ENCODE results near the gene IL17RC. TPM values are rescaled to one million over a fixed set of nuclear protein-coding genes. Genes with fewer than 3 reads are reported as not detected.
A peak's percentile ranks its signal among the peaks of the same experiment; 100 is the strongest.

The IL17RC gene
- total and polyA plus RNA-seq, 2 donors (not counting 1 experiment from before 2014, with no cell fraction given), result 17.1 to 17.5 TPM

DNA sequence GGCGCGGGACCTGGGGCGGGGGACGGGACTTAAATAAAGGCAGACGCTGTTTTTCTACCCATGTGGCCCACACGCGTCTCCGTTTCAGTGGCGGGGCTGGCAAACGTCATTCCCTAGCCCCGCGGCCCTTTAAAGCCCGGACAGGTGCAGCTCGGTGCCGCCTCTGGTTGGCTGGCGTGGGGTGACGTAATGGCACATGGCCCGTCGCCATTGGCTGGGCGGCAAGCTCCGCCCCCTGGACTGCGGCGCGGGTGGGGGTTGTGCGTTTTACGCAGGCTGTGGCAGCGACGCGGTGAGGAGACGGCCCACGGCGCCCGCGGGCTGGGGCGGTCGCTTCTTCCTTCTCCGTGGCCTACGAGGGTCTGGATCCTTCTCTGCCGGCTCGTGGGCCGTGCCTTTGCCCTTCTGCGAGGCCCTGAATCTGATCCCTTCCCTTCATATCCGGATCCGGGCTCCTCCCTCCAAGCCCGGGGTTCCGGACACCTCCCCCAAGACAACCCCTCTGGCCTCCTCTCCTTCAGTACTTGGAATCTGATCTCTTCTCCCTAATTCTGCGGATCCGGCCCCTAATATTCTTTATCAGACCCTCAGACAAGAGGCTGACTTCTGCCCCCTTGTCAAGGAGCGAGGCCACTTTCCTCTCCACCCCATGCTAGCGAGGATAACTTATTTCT lies 16.8 kb downstream of the IL17RC start, which contains the start of gene CRELD1:
Gene CRELD1, plus strand, starts transcription at position 274 of the 674 bp plus-strand sequence. CDS start 605 bp downstream, outside the sequence.
- Histone ChIP-seq H3K9me3 (ENCODE audit: control insufficient read depth, insufficient read depth, low read depth, low read length) (no peaks in the 10 kb centered on the region), H3K4me3 (replicated peaks in 1 of 4; ENCODE audit: control extremely low read depth in 1 of 4, insufficient read depth in 1 of 4, low read depth in 3 of 4, low read length in 4 of 4) (peak within 1 kb of the TSS; percentile 64 to 77 (median 70)), H3K27me3 (ENCODE audit: control insufficient read depth, insufficient read depth, low read length) (no peaks in the 10 kb centered on the region), H3K79me2 (ENCODE audit: control insufficient read depth, insufficient read depth, low read length) (no peaks in the 10 kb centered on the region), H3K27ac (ENCODE audit: insufficient read depth, low read length) (peak within 1 kb of the TSS; percentile 84), H3K4me2 (ENCODE audit: extremely low read depth, insufficient read depth, low read length) (peak within 1 kb of the TSS; percentile 95), H3K9ac (ENCODE audit: insufficient read depth, low read length) (peak within 1 kb of the TSS; percentile 87), H2AFZ (ENCODE audit: low read length) (peak within 1 kb of the TSS; percentile 82), H3K36me3 (ENCODE audit: control insufficient read depth, insufficient read depth, low read length) (peaks cover 3% of the 10 kb centered on the region), H4K20me1 (ENCODE audit: control insufficient read depth, extremely low read depth, insufficient read depth, low read length) (no peaks in the 10 kb centered on the region), H3K4me1 (ENCODE audit: control insufficient read depth, extremely low read depth, insufficient read depth, low read length) (peaks cover 5% of the 10 kb centered on the region)
- peak; percentile 93 to 94 for DNase-seq (ENCODE audit: low read depth in 2 of 2)
- TF ChIP-seq, protein P1, sequence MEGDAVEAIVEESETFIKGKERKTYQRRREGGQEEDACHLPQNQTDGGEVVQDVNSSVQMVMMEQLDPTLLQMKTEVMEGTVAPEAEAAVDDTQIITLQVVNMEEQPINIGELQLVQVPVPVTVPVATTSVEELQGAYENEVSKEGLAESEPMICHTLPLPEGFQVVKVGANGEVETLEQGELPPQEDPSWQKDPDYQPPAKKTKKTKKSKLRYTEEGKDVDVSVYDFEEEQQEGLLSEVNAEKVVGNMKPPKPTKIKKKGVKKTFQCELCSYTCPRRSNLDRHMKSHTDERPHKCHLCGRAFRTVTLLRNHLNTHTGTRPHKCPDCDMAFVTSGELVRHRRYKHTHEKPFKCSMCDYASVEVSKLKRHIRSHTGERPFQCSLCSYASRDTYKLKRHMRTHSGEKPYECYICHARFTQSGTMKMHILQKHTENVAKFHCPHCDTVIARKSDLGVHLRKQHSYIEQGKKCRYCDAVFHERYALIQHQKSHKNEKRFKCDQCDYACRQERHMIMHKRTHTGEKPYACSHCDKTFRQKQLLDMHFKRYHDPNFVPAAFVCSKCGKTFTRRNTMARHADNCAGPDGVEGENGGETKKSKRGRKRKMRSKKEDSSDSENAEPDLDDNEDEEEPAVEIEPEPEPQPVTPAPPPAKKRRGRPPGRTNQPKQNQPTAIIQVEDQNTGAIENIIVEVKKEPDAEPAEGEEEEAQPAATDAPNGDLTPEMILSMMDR (conservative IDR thresholded peaks at IDR 0.05 in 1 of 2, IDR thresholded peaks at IDR 0.05 in 1 of 2; ENCODE audit: low read depth in 1 of 2, low read length in 2 of 2), result no peak
- no peak for TF ChIP-seq EZH2 (IDR thresholded peaks at IDR 0.05; ENCODE audit: low read length, missing control alignments)

DNA sequence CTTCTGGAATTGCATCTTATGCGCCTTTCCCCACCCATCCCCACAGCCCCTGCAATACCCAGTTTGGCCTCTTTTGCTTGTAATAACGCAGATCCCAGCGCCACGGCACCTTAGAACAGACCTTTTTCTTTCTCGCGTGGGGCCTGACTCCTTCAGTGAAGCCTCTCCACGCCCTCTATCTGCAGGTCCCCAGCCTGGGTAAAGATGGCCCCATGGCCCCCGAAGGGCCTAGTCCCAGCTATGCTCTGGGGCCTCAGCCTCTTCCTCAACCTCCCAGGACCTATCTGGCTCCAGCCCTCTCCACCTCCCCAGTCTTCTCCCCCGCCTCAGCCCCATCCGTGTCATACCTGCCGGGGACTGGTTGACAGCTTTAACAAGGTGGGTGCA lies 17.3 kb downstream of the IL17RC start:
- Histone ChIP-seq H3K79me2 (ENCODE audit: control insufficient read depth, insufficient read depth, low read length) (no peaks in the 10 kb centered on the region), H2AFZ (ENCODE audit: low read length) (peak overlapping the region; percentile 82), H3K4me2 (ENCODE audit: extremely low read depth, insufficient read depth, low read length) (peak overlapping the region; percentile 95), H3K4me1 (ENCODE audit: control insufficient read depth, extremely low read depth, insufficient read depth, low read length) (peaks cover 5% of the 10 kb centered on the region), H3K9me3 (ENCODE audit: control insufficient read depth, insufficient read depth, low read depth, low read length) (no peaks in the 10 kb centered on the region), H3K4me3 (replicated peaks in 1 of 4; ENCODE audit: control extremely low read depth in 1 of 4, insufficient read depth in 1 of 4, low read depth in 3 of 4, low read length in 4 of 4) (peak overlapping the region; percentile 64 to 77 (median 70)), H3K9ac (ENCODE audit: insufficient read depth, low read length) (peak overlapping the region; percentile 87), H3K27me3 (ENCODE audit: control insufficient read depth, insufficient read depth, low read length) (no peaks in the 10 kb centered on the region), H3K36me3 (ENCODE audit: control insufficient read depth, insufficient read depth, low read length) (peaks cover 3% of the 10 kb centered on the region), H3K27ac (ENCODE audit: insufficient read depth, low read length) (peak overlapping the region; percentile 84), H4K20me1 (ENCODE audit: control insufficient read depth, extremely low read depth, insufficient read depth, low read length) (no peaks in the 10 kb centered on the region)
- no peak for TF ChIP-seq EZH2 (IDR thresholded peaks at IDR 0.05; ENCODE audit: low read length, missing control alignments)
- TF ChIP-seq, protein P1 (conservative IDR thresholded peaks at IDR 0.05 in 1 of 2, IDR thresholded peaks at IDR 0.05 in 1 of 2; ENCODE audit: low read depth in 1 of 2, low read length in 2 of 2), result peak in 1 of 2 donors; percentile 25
- no peak for DNase-seq (ENCODE audit: low read depth in 2 of 2)

DNA sequence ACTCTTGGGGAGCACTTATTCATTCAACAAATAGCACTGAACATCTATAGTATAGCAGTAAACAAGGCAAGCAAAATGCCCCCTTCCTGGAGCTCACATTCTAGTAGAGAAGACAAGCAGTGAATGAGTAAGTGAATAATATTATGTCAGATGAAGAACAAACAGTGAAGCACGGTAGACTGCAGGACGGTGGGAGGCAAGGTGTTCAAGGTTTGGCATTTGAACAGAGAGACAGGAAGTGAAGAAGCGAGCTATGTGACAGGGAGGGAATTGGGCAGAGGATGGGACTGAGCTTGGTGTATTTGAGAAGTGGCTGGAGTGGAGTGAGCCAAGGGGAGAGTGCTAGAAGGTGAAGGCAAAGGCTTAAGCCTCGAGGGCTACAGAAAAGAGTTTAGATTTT lies 18.1 kb downstream of the IL17RC start:
- Histone ChIP-seq H3K4me3 (replicated peaks in 1 of 4; ENCODE audit: control extremely low read depth in 1 of 4, insufficient read depth in 1 of 4, low read depth in 3 of 4, low read length in 4 of 4) (no peak overlapping the region), H3K79me2 (ENCODE audit: control insufficient read depth, insufficient read depth, low read length) (no peaks in the 10 kb centered on the region), H3K9ac (ENCODE audit: insufficient read depth, low read length) (no peak overlapping the region), H3K9me3 (ENCODE audit: control insufficient read depth, insufficient read depth, low read depth, low read length) (no peaks in the 10 kb centered on the region), H4K20me1 (ENCODE audit: control insufficient read depth, extremely low read depth, insufficient read depth, low read length) (no peaks in the 10 kb centered on the region), H3K27ac (ENCODE audit: insufficient read depth, low read length) (no peak overlapping the region), H3K27me3 (ENCODE audit: control insufficient read depth, insufficient read depth, low read length) (no peaks in the 10 kb centered on the region), H2AFZ (ENCODE audit: low read length) (no peak overlapping the region), H3K36me3 (ENCODE audit: control insufficient read depth, insufficient read depth, low read length) (peaks cover 3% of the 10 kb centered on the region), H3K4me1 (ENCODE audit: control insufficient read depth, extremely low read depth, insufficient read depth, low read length) (peaks cover 5% of the 10 kb centered on the region), H3K4me2 (ENCODE audit: extremely low read depth, insufficient read depth, low read length) (no peak overlapping the region)
- no peak for DNase-seq (ENCODE audit: low read depth in 2 of 2)
- TF ChIP-seq EZH2 (IDR thresholded peaks at IDR 0.05; ENCODE audit: low read length, missing control alignments), result no peak
- TF ChIP-seq, protein P1 (conservative IDR thresholded peaks at IDR 0.05 in 1 of 2, IDR thresholded peaks at IDR 0.05 in 1 of 2; ENCODE audit: low read depth in 1 of 2, low read length in 2 of 2), result no peak
